HepG2 (cell line): ENCODE measurements around the gene TRPV4. TPM values are rescaled to one million over a fixed set of nuclear protein-coding genes. Genes with fewer than 3 reads are reported as not detected.
A peak's percentile ranks its signal among the peaks of the same experiment; 100 is the strongest.

Experiments used
- CEBPG ChIP-seq: IDR thresholded peaks from 2 replicates; pipeline ENCODE4 v1.6.1; 2016
- GZF1 ChIP-seq: sonication (generic); formaldehyde crosslinking; IDR thresholded peaks from 2 replicates; pipeline ENCODE4 v1.5.1; 2020; ENCODE audit warnings: mild to moderate bottlenecking, missing genetic modification reagents
- RBAK ChIP-seq: sonication (generic); formaldehyde crosslinking; IDR thresholded peaks from 2 replicates; pipeline ENCODE4 v1.5.1; 2020; ENCODE audit warnings: mild to moderate bottlenecking, missing genetic modification reagents
- RBFOX2 ChIP-seq: fragments of 200-400 bp; formaldehyde crosslinking; IDR thresholded peaks from 2 replicates; pipeline ENCODE4 v1.6.1; 2017; ENCODE audit warnings: low read depth, mild to moderate bottlenecking, low read length
- SRSF9 ChIP-seq: fragments of 200-400 bp; formaldehyde crosslinking; IDR thresholded peaks from 2 replicates; pipeline ENCODE4 v1.6.1; 2018; ENCODE audit warnings: borderline replicate concordance, mild to moderate bottlenecking, low read depth, low read length; ENCODE audit not compliant: insufficient read depth, poor library complexity, severe bottlenecking
- ZC3H13 ChIP-seq: sonication (generic); formaldehyde crosslinking; IDR thresholded peaks from 2 replicates; pipeline ENCODE4 v1.8.1; 2023; ENCODE audit warnings: mild to moderate bottlenecking, missing genetic modification reagents, moderate library complexity
- ZHX1 ChIP-seq: sonication (generic); formaldehyde crosslinking; IDR thresholded peaks from 2 replicates; pipeline ENCODE4 v1.8.1; 2022; ENCODE audit warnings: low read depth, mild to moderate bottlenecking, missing genetic modification reagents
- ZNF629 ChIP-seq: sonication (generic); formaldehyde crosslinking; conservative IDR thresholded peaks from 2 replicates; pipeline ENCODE4 v1.5.0; 2020; ENCODE audit warnings: missing genetic modification reagents
- ZNF841 ChIP-seq: sonication (generic); formaldehyde crosslinking; IDR thresholded peaks from 2 replicates; pipeline ENCODE4 v1.8.1; 2023; ENCODE audit warnings: missing genetic modification reagents, borderline replicate concordance
- polyA plus RNA-seq, 8 experiments: library from polyadenylated mRNA; depleted of rRNA in 3 of 8; stranded (reverse) in 7 of 8; unstranded in 1 of 8; fragments of >200 nt; fragmentation: Illumina TruSeq in 4 of 8; extraction: Trizol in 4 of 8; gene quantifications; 2 replicates each; pipeline versions ENCODE4 v1.2.1 to v1.2.3, GENCODE V29; 2011 to 2016; ENCODE audit warnings: low read depth in 4 of 8, missing spikeins in 1 of 8, mixed read lengths in 1 of 8; ENCODE audit not compliant: insufficient read depth in 1 of 8
- total RNA-seq, 5 experiments: library from RNA; depleted of rRNA; stranded (reverse); fragments of >200 nt; fragmentation: Illumina TruSeq; extraction: Trizol; gene quantifications; 2 replicates each; pipeline ENCODE4 v1.2.3, GENCODE V29; 2016; ENCODE audit warnings: low read depth in 1 of 5

Gene TRPV4
- total and polyA plus RNA-seq, 2 of the 13 experiments (the other 11 are each of a cell fraction or from before 2014, with no cell fraction given): 0.66 to 4.7 TPM

- no peak for TF ChIP-seq CEBPG
- 0 out of 2 replicates have a peak, but pooled peaks have one; percentile 34 for TF ChIP-seq ZC3H13
- TF ChIP-seq RBFOX2: no peak
- TF ChIP-seq ZHX1: no peak
- TF ChIP-seq SRSF9: no peak
- TF ChIP-seq ZNF841 (CRISPR knock-in tag): no peak
- TF ChIP-seq RBAK (CRISPR knock-in tag): no peak
- peak; percentile 79 for TF ChIP-seq ZNF629 (CRISPR knock-in tag)
- TF ChIP-seq GZF1 (CRISPR knock-in tag): no peak
Observed at GRCh38 chr12:109771746-109772621, 61.2 kb downstream of the TRPV4 start (continued).
